H1 (cell line): Measurements from ENCODE around the gene PSORS1C1. TPM values are rescaled to one million over a fixed set of nuclear protein-coding genes. Genes with fewer than 3 reads are reported as not detected.

Experiments used
- CTCF ChIA-PET: fragments of 300-600 bp; sonication (Branson Sonifier 250); formaldehyde crosslinking; loops from one replicate; lab custom pipeline; 2021; ENCODE audit not compliant: partially characterized antibody; lab: Charles Lee
- POLR2A ChIA-PET: fragments of 300-600 bp; sonication (Branson Sonifier 250); formaldehyde crosslinking; loops from one replicate; lab custom pipeline; 2021; ENCODE audit warnings: inconsistent platforms; ENCODE audit not compliant: partially characterized antibody; lab: Charles Lee
- DNase-seq, 2 experiments: peaks; one replicate each; pipeline versions ENCODE4 v3.0.0 to v3.0.0-alpha.2; 2010 to 2022; ENCODE audit warnings: low spot score in 2 of 2, low read depth in 1 of 2, mixed read lengths in 1 of 2
- FAIRE-seq: peaks from 2 replicates; lab custom pipeline; 2011; peaks lifted over from hg19 to GRCh38; lab: Jason Lieb, UNC
- H2AFZ ChIP-seq: 2 replicates; pipeline ENCODE4 v1.8.1; 2012; ENCODE audit warnings: low read length, inconsistent platforms
- H2AK5ac ChIP-seq: 2 replicates; pipeline ENCODE4 v1.6.1; 2013; ENCODE audit warnings: low read depth, low read length
- H2BK120ac ChIP-seq: replicated peaks from 2 replicates; pipeline ENCODE3; 2013; ENCODE audit warnings: low read depth, low read length, inconsistent platforms
- H2BK12ac ChIP-seq: 2 replicates; pipeline ENCODE4 v1.6.1; 2013; ENCODE audit warnings: low read depth, low read length
- H2BK15ac ChIP-seq: 2 replicates; pipeline ENCODE4 v1.6.1; 2013; ENCODE audit warnings: low read length
- H2BK20ac ChIP-seq: 2 replicates; pipeline ENCODE4 v1.6.1; 2013; ENCODE audit warnings: low read length
- H2BK5ac ChIP-seq: 2 replicates; pipeline ENCODE4 v1.6.1; 2013; ENCODE audit warnings: low read depth, low read length
- H3K14ac ChIP-seq: 2 replicates; pipeline ENCODE4 v1.6.1; 2013; ENCODE audit warnings: inconsistent platforms; ENCODE audit not compliant: insufficient read length
- H3K18ac ChIP-seq: 2 replicates; pipeline ENCODE4 v1.6.1; 2013; ENCODE audit warnings: low read length; ENCODE audit errors: extremely low read depth
- H3K23ac ChIP-seq: 2 replicates; pipeline ENCODE4 v1.6.1; 2013; ENCODE audit warnings: inconsistent platforms; ENCODE audit not compliant: insufficient read length
- H3K23me2 ChIP-seq: 2 replicates; pipeline ENCODE4 v1.6.1; 2013; ENCODE audit warnings: low read depth, low read length
- H3K27ac ChIP-seq: 2 replicates; pipeline ENCODE4 v1.6.1; 2011; ENCODE audit warnings: low read depth, low read length, inconsistent platforms
- H3K27me3 ChIP-seq, 4 experiments: replicated peaks in 1 of 4; 1 replicate in 1 of 4; 2 replicates in 3 of 4; pipeline versions ENCODE4 v1.6.1 to v1.8.1; 2011 to 2013; ENCODE audit warnings: low read length in 3 of 4, mild to moderate bottlenecking in 3 of 4, inconsistent platforms in 2 of 4, mixed read lengths in 2 of 4, moderate library complexity in 1 of 4; ENCODE audit not compliant: control insufficient read depth in 3 of 4, insufficient read depth in 3 of 4; ENCODE audit errors: extremely low read depth in 1 of 4
- H3K36me3 ChIP-seq, 4 experiments: 2 replicates each; pipeline versions ENCODE4 v1.6.1 to v1.8.1; 2011 to 2013; ENCODE audit warnings: mild to moderate bottlenecking in 4 of 4, low read length in 3 of 4, moderate library complexity in 2 of 4, control low read depth in 1 of 4, inconsistent platforms in 1 of 4; ENCODE audit not compliant: insufficient read depth in 4 of 4, control insufficient read depth in 2 of 4
- H3K4ac ChIP-seq: replicated peaks from 2 replicates; pipeline ENCODE3; 2013; ENCODE audit warnings: low read length, low read depth, mixed read lengths, inconsistent platforms; ENCODE audit not compliant: insufficient read length
- H3K4me1 ChIP-seq, 4 experiments: replicated peaks in 1 of 4; 1 replicate in 1 of 4; 2 replicates in 3 of 4; pipeline versions ENCODE4 v1.6.1 to v1.8.1; 2011 to 2013; ENCODE audit warnings: low read length in 3 of 4, inconsistent platforms in 2 of 4, mixed read lengths in 1 of 4; ENCODE audit not compliant: insufficient read depth in 4 of 4, control insufficient read depth in 3 of 4
- H3K4me2 ChIP-seq, 2 experiments: 2 replicates each; pipeline versions ENCODE4 v1.6.1 to v1.8.1; 2011 to 2013; ENCODE audit warnings: low read depth in 2 of 2, low read length in 2 of 2, control low read depth in 1 of 2, inconsistent platforms in 1 of 2, mild to moderate bottlenecking in 1 of 2; ENCODE audit not compliant: insufficient read depth in 1 of 2
- H3K4me3 ChIP-seq, 4 experiments: fragments of 200-600, 300-600 bp in 1 of 4; sonication (generic), shearing (Covaris generic), sonication (Bioruptor Twin) in 1 of 4; 2 replicates each; pipeline versions ENCODE4 v1.5.1 to v1.8.1; 2011 to 2016; ENCODE audit warnings: low read length in 4 of 4, low read depth in 3 of 4, control low read depth in 2 of 4, inconsistent platforms in 2 of 4, mild to moderate bottlenecking in 2 of 4, mixed read lengths in 1 of 4, moderate library complexity in 1 of 4; ENCODE audit not compliant: insufficient read depth in 2 of 4; ENCODE audit errors: extremely low read depth in 1 of 4
- H3K56ac ChIP-seq: replicated peaks from 2 replicates; pipeline ENCODE3; 2013; ENCODE audit warnings: low read depth, mild to moderate bottlenecking, mixed read lengths, low read length, inconsistent platforms; ENCODE audit not compliant: insufficient read length
- H3K79me1 ChIP-seq: 2 replicates; pipeline ENCODE4 v1.6.1; 2013; ENCODE audit warnings: low read depth, low read length, control low read depth
- H3K79me2 ChIP-seq, 2 experiments: 2 replicates each; pipeline versions ENCODE4 v1.6.1 to v1.8.1; 2012 to 2013; ENCODE audit warnings: low read length in 2 of 2, mild to moderate bottlenecking in 2 of 2, inconsistent platforms in 1 of 2; ENCODE audit not compliant: insufficient read depth in 2 of 2, control insufficient read depth in 1 of 2
- H3K9ac ChIP-seq, 4 experiments: replicated peaks in 1 of 4; 1 replicate in 1 of 4; 2 replicates in 3 of 4; pipeline versions ENCODE4 v1.6.1 to v1.8.1; 2011 to 2013; ENCODE audit warnings: low read depth in 3 of 4, low read length in 3 of 4, control low read depth in 2 of 4, mild to moderate bottlenecking in 2 of 4, moderate library complexity in 2 of 4, inconsistent platforms in 1 of 4; ENCODE audit errors: extremely low read depth in 1 of 4
- H3K9me3 ChIP-seq, 2 experiments: 2 replicates each; pipeline versions ENCODE4 v1.6.1 to v1.8.1; 2012 to 2013; ENCODE audit warnings: mild to moderate bottlenecking in 2 of 2, moderate library complexity in 2 of 2, control low read depth in 1 of 2, inconsistent platforms in 1 of 2, low read depth in 1 of 2, low read length in 1 of 2, mixed read lengths in 1 of 2; ENCODE audit not compliant: insufficient read depth in 2 of 2
- H4K20me1 ChIP-seq, 2 experiments: replicated peaks in 1 of 2; 2 replicates each; pipeline versions ENCODE3 to v1.8.1; 2011 to 2013; ENCODE audit warnings: inconsistent platforms in 2 of 2, low read length in 2 of 2, mild to moderate bottlenecking in 1 of 2; ENCODE audit not compliant: insufficient read depth in 2 of 2, control insufficient read depth in 1 of 2
- H4K5ac ChIP-seq: 2 replicates; pipeline ENCODE4 v1.6.1; 2013; ENCODE audit warnings: low read length, low read depth, mixed read lengths, inconsistent platforms; ENCODE audit not compliant: insufficient read length
- H4K8ac ChIP-seq: 2 replicates; pipeline ENCODE4 v1.8.0; 2013; ENCODE audit warnings: mild to moderate bottlenecking, moderate library complexity, low read length, inconsistent platforms; ENCODE audit not compliant: insufficient read depth; ENCODE audit errors: extremely low read depth
- H4K91ac ChIP-seq: replicated peaks from 2 replicates; pipeline ENCODE3; 2013; ENCODE audit warnings: low read length, mixed read lengths, inconsistent platforms; ENCODE audit not compliant: insufficient read length
- BCL11A ChIP-seq, 2 experiments: IDR thresholded peaks; one replicate each; pipeline ENCODE4 v1.6.1; 2011; ENCODE audit warnings: low read depth in 2 of 2, low read length in 2 of 2, mild to moderate bottlenecking in 2 of 2
- CHD2 ChIP-seq: IDR thresholded peaks from 2 replicates; pipeline ENCODE4 v1.6.1; 2012; ENCODE audit warnings: low read length, improper control_type of control experiment
- E2F6 ChIP-seq: IDR thresholded peaks from 2 replicates; pipeline ENCODE4 v1.6.1; 2012; ENCODE audit warnings: inconsistent platforms
- EZH2 ChIP-seq: fragments of 200-600 bp; sonication (generic); IDR thresholded peaks from 2 replicates; pipeline ENCODE4 v1.7.1; 2012; ENCODE audit warnings: low read depth, mild to moderate bottlenecking, moderate library complexity, low read length, inconsistent platforms; ENCODE audit not compliant: severe bottlenecking
- NRF1 ChIP-seq: IDR thresholded peaks from 2 replicates; pipeline ENCODE4 v1.6.1; 2011; ENCODE audit warnings: mild to moderate bottlenecking, low read depth, low read length, improper control_type of control experiment
- PHF8 ChIP-seq: fragments of 200-600 bp; sonication (generic); conservative IDR thresholded peaks from 2 replicates; pipeline ENCODE4 v1.7.1; 2012; ENCODE audit warnings: low read depth, mild to moderate bottlenecking, inconsistent platforms, low read length, moderate library complexity
- RFX5 ChIP-seq: IDR thresholded peaks from 2 replicates; pipeline ENCODE4 v1.6.1; 2011; ENCODE audit warnings: low read depth, low read length, improper control_type of control experiment, borderline replicate concordance
- SRF ChIP-seq: IDR thresholded peaks from 2 replicates; pipeline ENCODE4 v1.6.1; 2011; ENCODE audit warnings: mild to moderate bottlenecking, low read depth, low read length, moderate library complexity
- WGBS, 2 experiments: shearing (Covaris generic) in 1 of 2; methylation state at CpG; one replicate each; pipeline versions ENCODE4 v1.1.6 to v1.1.7; 2013 to 2015; ENCODE audit warnings: low lambda C conversion rate in 2 of 2, mixed read lengths in 2 of 2, inconsistent platforms in 1 of 2, low coverage in 1 of 2, missing lambda C conversion rate in 1 of 2; ENCODE audit not compliant: insufficient replicate concordance in 2 of 2, insufficient coverage in 1 of 2, insufficient read length in 1 of 2; ENCODE audit errors: extremely low coverage in 1 of 2, missing lambda C conversion rate in 1 of 2; 5-methylcytosine and 5-hydroxymethylcytosine counted together
- polyA plus RNA-seq, 7 experiments: library from polyadenylated mRNA; depleted of rRNA in 3 of 7; stranded (reverse) in 5 of 7; unstranded in 2 of 7; fragments of >200 nt in 5 of 7; fragments of 200-250 nt in 2 of 7; gene quantifications; 1 replicate in 5 of 7; 2 replicates in 1 of 7; 4 replicates in 1 of 7; pipeline versions ENCODE4 v1.2.1 to v1.2.3, GENCODE V29; 2011 to 2013; ENCODE audit warnings: missing spikeins in 2 of 7, mixed read lengths in 2 of 7
- total RNA-seq: library from RNA; stranded (reverse); fragmentation: NEBNext Ultra II Directional; extraction: Animal tissue kit (Norgen Biotek cat#: 25700); gene quantifications from 2 replicates; pipeline ENCODE4 v1.2.1, GENCODE V29; 2021

The PSORS1C1 gene
- total and polyA plus RNA-seq, 2 of the 8 experiments (the other 6 are each of a cell fraction or from before 2014, with no cell fraction given) = 0.12 to 0.52 TPM

- H3K9ac ChIP-seq = no peak overlapping the region
- no peak overlapping the region for H3K14ac ChIP-seq
- DNase-seq = no peak
- no peak overlapping the region for H3K4me3 ChIP-seq
- no peaks in the 10 kb centered on the region for H3K36me3 ChIP-seq
- no peaks in the 10 kb centered on the region for H3K79me1 ChIP-seq
- peaks cover 0 to 3% (median 0%) of the 10 kb centered on the region in 4 experiments; a peak in 3 of 7 replicates for H3K4me1 ChIP-seq
- no peaks in the 10 kb centered on the region for H4K20me1 ChIP-seq
- no peak overlapping the region for H3K56ac ChIP-seq
- H2AFZ ChIP-seq = no peak overlapping the region
- 93% methylated on average over 11 of the region's 12 CpGs; no CpG with 5 or more reads in 1 of the 2 experiments for WGBS, 2 experiments
- no peak overlapping the region for H3K27ac ChIP-seq
- no peak overlapping the region for H2BK5ac ChIP-seq
- TF ChIP-seq SRF = no peak
- TF ChIP-seq EZH2 = no peak
- no peak for TF ChIP-seq BCL11A (IDR thresholded peaks at IDR 0.05; ENCODE audit: low read depth in 2 of 2, low read length in 2 of 2)
- no peak for TF ChIP-seq PHF8
- no peak for TF ChIP-seq E2F6
- no peak for TF ChIP-seq RFX5
- no peak for TF ChIP-seq CHD2
- TF ChIP-seq NRF1 = no peak
- no peak overlapping the region for H2BK120ac ChIP-seq
- no peak overlapping the region for H4K5ac ChIP-seq
- ChIA-PET POLR2A (interaction anchor here (1.4 kb wide), 1 partner anchor 18 kb away, joined by 3 read pairs; no protein-coding TSS in a partner anchor), CTCF (interaction anchor here (0.7 to 3.4 kb wide), 13 partner anchors 8 to 178 kb away, joined by 3 to 18 read pairs (median 5); partner anchors contain the start of gene VARS2)
- H3K79me2 ChIP-seq = no peaks in the 10 kb centered on the region
- no peaks in the 10 kb centered on the region for H3K9me3 ChIP-seq
- H2BK15ac ChIP-seq = no peak overlapping the region
- FAIRE-seq = no peak
- H3K23me2 ChIP-seq = no peaks in the 10 kb centered on the region
- H2AK5ac ChIP-seq = no peak overlapping the region
- no peaks in the 10 kb centered on the region for H3K27me3 ChIP-seq
- no peak overlapping the region for H3K4me2 ChIP-seq
- H2BK20ac ChIP-seq = no peak overlapping the region
- H3K4ac ChIP-seq = no peak overlapping the region
- no peak overlapping the region for H4K8ac ChIP-seq
- H2BK12ac ChIP-seq = no peak overlapping the region
- no peak overlapping the region for H4K91ac ChIP-seq
- no peak overlapping the region for H3K18ac ChIP-seq
- H3K23ac ChIP-seq = no peak overlapping the region
Observed at GRCh38 chr6:31092769-31093505, 21.7 kb upstream of the PSORS1C1 start.
